GM12864 (cell line): Measurements from ENCODE around the gene S100A13.

ENCODE experiments used
- DNase-seq: peaks from one replicate; pipeline ENCODE4 v3.0.0-alpha.2; 2011; ENCODE audit warnings: low read depth
- H3K4me3 ChIP-seq: 2 replicates; pipeline ENCODE4 v1.5.1; 2011; ENCODE audit warnings: mild to moderate bottlenecking, low read depth, low read length, control low read depth
- TF ChIP-seq, protein P1 (sequence below): IDR thresholded peaks from 2 replicates; pipeline ENCODE4 v1.5.1; 2011; ENCODE audit warnings: low read depth, mild to moderate bottlenecking, moderate library complexity, low read length, control low read depth, inconsistent platforms; ENCODE audit errors: missing control alignments

The S100A13 gene

GRCh38 chr1:153667439-153667838 lies 40.1 kb upstream of the S100A13 start:
- TF ChIP-seq, protein P1, sequence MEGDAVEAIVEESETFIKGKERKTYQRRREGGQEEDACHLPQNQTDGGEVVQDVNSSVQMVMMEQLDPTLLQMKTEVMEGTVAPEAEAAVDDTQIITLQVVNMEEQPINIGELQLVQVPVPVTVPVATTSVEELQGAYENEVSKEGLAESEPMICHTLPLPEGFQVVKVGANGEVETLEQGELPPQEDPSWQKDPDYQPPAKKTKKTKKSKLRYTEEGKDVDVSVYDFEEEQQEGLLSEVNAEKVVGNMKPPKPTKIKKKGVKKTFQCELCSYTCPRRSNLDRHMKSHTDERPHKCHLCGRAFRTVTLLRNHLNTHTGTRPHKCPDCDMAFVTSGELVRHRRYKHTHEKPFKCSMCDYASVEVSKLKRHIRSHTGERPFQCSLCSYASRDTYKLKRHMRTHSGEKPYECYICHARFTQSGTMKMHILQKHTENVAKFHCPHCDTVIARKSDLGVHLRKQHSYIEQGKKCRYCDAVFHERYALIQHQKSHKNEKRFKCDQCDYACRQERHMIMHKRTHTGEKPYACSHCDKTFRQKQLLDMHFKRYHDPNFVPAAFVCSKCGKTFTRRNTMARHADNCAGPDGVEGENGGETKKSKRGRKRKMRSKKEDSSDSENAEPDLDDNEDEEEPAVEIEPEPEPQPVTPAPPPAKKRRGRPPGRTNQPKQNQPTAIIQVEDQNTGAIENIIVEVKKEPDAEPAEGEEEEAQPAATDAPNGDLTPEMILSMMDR: no peak
- no peak for DNase-seq
- no peak overlapping the region for H3K4me3 ChIP-seq

GRCh38 chr1:153663211-153663610 lies 35.9 kb upstream of the S100A13 start:
- TF ChIP-seq, protein P1: no peak
- no peak overlapping the region for H3K4me3 ChIP-seq
- no peak for DNase-seq

DNA sequence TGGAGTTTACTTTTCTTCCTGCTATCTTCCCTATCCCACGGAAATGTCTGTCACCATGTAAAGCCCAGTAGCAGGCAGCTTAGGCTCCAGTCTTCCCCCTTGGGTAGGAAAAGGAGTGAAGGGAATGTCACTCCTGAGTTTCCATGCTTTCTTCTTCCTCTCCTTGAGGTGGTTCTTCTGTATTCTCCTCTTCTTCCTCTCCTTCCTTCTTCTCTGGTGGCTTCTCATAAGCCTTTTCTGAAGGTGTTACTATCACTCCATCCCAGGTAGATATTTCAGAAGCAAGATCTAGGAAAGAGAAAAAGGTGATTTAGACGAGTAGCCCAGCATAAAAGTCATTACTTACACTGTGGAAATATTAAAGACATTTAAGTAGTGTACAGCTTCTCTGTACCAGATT lies 35.0 kb upstream of the S100A13 start:
- TF ChIP-seq, protein P1: no peak
- DNase-seq: no peak
- no peak overlapping the region for H3K4me3 ChIP-seq

DNA sequence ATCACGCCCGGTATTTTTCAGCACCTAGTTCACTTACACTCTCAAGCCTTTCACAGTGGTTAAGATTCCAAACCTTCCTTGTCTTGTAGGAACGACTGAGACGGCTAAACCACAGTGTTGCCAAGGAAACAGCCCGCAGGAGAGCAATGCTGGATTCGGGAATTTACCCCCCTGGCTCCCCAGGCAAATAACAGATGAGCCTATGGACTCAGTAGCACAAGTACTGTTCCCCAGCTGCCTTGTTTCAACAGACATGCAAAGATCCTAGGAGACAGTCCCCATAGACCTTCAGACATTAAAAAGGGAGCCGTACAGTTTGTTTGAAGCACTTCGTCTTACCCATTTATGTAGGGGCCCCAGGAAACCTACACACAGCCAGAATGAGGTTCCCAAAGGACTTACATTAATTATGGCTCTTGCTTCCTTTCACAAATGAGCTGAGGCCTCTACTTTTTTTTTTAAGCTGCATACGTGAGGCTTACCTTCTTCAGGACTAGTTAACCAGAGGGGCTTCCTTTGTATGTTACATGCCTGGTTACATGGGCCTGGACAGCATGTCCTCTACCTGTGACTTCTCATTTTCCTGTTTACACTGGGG lies 33.9 kb upstream of the S100A13 start:
- H3K4me3 ChIP-seq: no peak overlapping the region
- TF ChIP-seq, protein P1: no peak
- DNase-seq: no peak

DNA sequence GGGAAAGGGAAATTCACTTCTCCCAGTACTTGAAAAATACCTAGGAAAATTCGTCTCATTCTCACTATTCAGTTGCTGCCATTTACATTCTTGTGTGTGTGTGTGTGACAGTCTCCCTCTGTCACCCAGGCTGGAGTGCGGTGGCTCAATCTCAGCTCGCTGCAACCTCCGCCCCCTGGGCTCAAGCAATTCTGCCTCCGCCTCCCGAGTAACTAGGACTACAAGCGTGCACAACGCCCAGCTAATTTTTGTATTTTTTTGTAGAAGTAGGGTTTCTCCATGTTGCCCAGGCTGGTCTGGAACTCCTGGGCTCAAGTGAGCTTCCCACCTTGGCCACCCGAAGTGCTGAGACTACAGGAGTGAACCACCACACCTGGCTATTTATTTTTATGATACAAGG lies 32.4 kb upstream of the S100A13 start:
- peak overlapping the region; percentile 70; the same call in 1 of the 2 replicates for H3K4me3 ChIP-seq
- TF ChIP-seq, protein P1: no peak
- DNase-seq: no peak

DNA sequence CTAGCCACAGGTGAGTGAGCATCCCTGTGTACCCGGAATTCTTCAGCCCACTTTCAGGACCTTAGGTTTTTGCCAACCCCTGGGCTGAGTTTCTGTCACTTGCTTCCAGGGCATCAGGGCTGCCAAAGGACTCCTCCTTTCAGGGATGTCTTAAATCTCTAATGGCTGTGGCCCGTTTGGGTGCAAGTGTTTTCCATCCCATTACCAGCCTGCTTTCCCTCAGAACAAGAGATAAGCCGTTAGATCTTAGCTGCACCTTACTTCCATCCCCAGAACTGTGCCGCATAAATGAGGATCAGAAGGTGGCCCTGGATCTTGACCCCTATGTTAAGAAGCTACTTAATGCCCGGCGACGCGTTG lies 31.9 kb upstream of the S100A13 start:
- no peak for DNase-seq
- peak overlapping the region; percentile 70 for H3K4me3 ChIP-seq
- TF ChIP-seq, protein P1: no peak
